Measurements from ENCODE around the gene COTL1.

Gene COTL1

DNA sequence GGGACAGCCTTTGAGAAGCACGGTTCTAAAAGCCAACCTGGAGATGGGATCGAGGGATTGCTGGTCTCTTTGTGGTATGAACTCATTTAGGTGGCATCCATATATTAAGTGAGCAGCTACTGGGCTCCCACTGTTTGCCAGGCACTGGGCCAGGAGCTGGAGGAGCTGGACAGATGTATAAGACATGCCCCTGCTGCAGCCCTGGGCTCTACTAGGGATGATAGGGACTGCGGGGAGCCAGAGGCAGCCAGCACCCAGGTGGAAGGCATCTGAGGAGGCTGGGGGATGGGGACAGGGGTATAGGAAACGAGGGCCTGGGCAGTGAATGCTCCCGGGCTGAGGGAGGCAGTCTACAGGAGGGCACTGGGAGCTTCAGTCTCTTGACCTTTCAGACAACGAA, 60.4 kb downstream of the COTL1 start:
- TF ChIP-seq, protein P1, sequence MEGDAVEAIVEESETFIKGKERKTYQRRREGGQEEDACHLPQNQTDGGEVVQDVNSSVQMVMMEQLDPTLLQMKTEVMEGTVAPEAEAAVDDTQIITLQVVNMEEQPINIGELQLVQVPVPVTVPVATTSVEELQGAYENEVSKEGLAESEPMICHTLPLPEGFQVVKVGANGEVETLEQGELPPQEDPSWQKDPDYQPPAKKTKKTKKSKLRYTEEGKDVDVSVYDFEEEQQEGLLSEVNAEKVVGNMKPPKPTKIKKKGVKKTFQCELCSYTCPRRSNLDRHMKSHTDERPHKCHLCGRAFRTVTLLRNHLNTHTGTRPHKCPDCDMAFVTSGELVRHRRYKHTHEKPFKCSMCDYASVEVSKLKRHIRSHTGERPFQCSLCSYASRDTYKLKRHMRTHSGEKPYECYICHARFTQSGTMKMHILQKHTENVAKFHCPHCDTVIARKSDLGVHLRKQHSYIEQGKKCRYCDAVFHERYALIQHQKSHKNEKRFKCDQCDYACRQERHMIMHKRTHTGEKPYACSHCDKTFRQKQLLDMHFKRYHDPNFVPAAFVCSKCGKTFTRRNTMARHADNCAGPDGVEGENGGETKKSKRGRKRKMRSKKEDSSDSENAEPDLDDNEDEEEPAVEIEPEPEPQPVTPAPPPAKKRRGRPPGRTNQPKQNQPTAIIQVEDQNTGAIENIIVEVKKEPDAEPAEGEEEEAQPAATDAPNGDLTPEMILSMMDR (IDR thresholded peaks at IDR 0.05; ENCODE audit: control insufficient read depth, insufficient read depth, low read depth, low read length, missing control alignments) = no peak
- H3K4me3 ChIP-seq (ENCODE audit: control insufficient read depth, low read depth, low read length) = no peak overlapping the region
- DNase-seq (ENCODE audit: low read depth) = no peak

DNA sequence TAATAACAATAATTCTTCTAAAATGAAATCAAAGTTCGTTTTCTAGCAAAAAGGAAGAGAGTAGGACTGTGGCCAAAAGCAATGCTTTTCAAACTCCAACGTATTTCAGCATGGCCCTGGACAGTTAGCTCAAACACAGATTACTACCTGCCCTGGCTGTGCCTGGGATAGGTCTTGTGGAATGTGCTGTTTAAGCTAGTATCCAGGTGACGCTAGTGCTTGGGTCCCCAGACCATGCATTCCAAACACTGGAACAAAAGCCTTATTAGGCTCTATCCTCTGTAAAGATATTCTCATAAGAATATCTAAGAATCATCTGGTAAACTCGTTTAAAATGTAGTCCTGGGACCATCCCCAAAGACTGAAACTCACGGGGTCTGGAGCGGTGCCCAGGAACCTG, 60.8 kb downstream of the COTL1 start:
- TF ChIP-seq, protein P1 (IDR thresholded peaks at IDR 0.05; ENCODE audit: control insufficient read depth, insufficient read depth, low read depth, low read length, missing control alignments) = no peak
- DNase-seq (ENCODE audit: low read depth) = no peak
- no peak overlapping the region for H3K4me3 ChIP-seq (ENCODE audit: control insufficient read depth, low read depth, low read length)

DNA sequence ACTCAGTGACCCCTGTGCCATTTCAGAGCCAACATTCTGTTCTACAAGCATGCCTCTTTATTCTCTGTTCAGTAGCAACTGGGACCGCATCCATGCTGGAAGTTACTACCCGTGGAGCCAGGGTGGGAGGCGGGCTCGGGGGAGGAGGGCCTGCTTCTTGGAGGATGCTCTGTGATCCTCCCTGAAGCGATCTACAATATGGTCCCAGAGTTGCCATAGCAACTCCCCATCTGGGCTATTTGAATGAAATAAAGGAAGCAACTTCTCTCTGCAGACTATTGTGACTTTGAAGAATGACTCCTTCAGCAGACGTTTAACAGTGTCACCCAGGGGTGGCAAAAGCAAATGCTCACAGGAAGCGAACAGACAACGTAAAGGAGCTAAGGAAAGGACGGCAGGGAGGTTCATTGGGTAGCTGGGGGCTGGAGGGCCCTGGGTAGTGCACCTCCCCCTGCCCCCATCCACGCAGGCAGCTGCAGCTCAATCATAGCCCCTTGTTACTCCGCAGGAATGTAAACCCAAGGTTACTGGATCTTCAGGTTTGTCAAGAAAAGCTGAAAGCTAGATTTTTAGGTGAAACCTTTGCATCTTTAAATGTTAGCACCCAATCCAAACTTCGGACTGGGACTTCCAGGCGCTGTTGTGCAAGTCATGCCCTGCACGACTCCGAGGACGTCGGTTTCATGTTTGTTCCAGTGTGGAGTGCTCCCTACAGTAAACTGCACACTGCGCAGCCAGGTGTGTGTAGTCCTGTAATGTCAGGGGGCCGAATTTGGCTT, 62.3 kb downstream of the COTL1 start:
- H3K4me3 ChIP-seq (ENCODE audit: control insufficient read depth, low read depth, low read length) = no peak overlapping the region
- DNase-seq (ENCODE audit: low read depth) = no peak
- TF ChIP-seq, protein P1 (IDR thresholded peaks at IDR 0.05; ENCODE audit: control insufficient read depth, insufficient read depth, low read depth, low read length, missing control alignments) = no peak

DNA sequence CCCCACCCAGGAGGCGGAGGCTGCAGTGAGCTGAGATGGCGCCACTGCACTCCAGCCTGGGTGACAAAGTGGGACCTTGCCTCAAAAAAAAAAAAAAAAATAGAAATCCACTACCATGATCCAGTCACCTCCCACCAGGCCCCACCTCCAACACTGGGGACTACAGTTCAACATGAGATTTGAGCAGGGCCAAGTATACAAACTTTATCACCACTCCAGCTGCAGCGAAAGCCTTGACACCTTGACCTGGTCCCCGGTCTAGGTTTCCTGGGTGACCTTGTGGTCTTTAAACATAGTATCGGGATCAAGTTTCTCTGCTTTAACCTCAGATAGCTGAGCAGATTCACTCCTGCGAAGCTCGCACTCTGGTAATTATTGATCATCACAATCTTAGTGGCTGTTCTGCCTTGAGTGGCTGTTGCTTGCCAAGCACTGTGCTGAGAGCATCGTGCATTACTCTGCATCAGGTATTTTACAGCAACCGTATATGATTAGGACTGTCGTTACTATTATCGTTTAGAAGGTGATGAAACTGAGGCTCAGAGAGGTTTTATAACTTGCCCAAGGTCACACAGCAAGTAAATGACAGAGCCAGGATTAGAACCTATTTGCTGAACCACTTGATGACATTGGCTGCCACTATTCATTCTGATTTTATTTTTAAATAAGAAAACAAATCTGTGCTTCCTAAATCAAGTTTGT, 63.1 kb downstream of the COTL1 start:
- DNase-seq (ENCODE audit: low read depth) = no peak
- no peak overlapping the region for H3K4me3 ChIP-seq (ENCODE audit: control insufficient read depth, low read depth, low read length)
- TF ChIP-seq, protein P1 (IDR thresholded peaks at IDR 0.05; ENCODE audit: control insufficient read depth, insufficient read depth, low read depth, low read length, missing control alignments) = no peak

DNA sequence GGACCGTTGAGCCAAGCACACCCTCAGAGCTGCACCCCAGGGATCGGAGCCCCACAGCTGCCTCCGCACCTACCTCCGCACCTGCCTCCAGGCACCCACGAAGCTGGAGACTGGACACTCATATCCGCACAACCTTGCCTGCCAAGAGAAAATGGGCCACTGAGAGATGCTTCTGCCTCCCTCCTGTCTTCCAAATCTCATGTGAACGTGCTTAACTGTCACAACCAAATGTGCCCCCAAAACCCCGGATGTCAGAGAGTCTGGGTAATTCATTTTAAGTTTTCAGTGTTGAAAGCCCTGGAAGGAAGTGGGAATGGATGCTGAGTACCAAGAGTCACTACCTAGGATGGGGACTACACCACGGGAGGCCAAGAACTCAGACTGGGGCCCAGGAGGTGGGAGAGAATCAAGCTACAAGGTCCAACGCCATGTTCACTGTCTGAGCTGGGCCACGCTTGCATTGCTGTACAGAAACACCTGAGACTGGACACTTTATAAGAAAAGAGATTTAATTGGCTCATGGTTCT, 63.9 kb downstream of the COTL1 start:
- no peak for DNase-seq (ENCODE audit: low read depth)
- no peak overlapping the region for H3K4me3 ChIP-seq (ENCODE audit: control insufficient read depth, low read depth, low read length)
- TF ChIP-seq, protein P1 (IDR thresholded peaks at IDR 0.05; ENCODE audit: control insufficient read depth, insufficient read depth, low read depth, low read length, missing control alignments) = no peak

DNA sequence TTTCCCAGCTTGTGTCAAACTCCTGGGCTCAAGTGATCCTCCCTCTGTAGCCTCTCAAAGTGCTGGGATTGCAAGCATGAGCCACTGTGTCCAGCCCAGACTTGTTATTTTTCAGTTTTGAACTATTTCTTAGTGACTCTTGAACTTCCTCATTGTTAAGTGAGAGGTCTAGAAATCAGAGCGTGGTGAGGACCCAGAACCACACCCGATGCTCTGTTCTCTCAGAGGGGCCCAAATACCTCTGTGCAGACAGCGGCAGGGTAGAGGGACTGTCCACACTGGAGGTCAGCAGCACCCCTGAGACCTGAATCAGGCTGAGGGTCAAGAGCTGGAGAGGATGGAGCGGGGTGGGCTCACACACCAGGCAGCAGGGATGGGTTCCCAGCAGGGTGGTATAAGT, 65.7 kb downstream of the COTL1 start:
- no peak for DNase-seq (ENCODE audit: low read depth)
- H3K4me3 ChIP-seq (ENCODE audit: control insufficient read depth, low read depth, low read length) = no peak overlapping the region
- TF ChIP-seq, protein P1 (IDR thresholded peaks at IDR 0.05; ENCODE audit: control insufficient read depth, insufficient read depth, low read depth, low read length, missing control alignments) = no peak
